HCT116 (cell line): Measurements from ENCODE around the gene THYN1.

Source experiments
- RAD21 ChIP-seq: IDR thresholded peaks from 2 replicates; pipeline ENCODE4 v1.6.1; 2012; ENCODE audit warnings: low read depth, mild to moderate bottlenecking
- TF ChIP-seq, protein P1 (sequence below), 3 experiments: fragments of 200-600 bp in 1 of 3; sonication (generic) in 1 of 3; IDR thresholded peaks in 2 of 3; conservative IDR thresholded peaks in 1 of 3; 2 replicates each; pipeline ENCODE4 v1.5.1; 2012 to 2017; ENCODE audit warnings: low read depth in 2 of 3, low read length in 2 of 3, antibody characterized with exemption in 1 of 3, borderline replicate concordance in 1 of 3, control low read depth in 1 of 3, mild to moderate bottlenecking in 1 of 3, mixed read lengths in 1 of 3, mixed run types in 1 of 3, moderate library complexity in 1 of 3; ENCODE audit not compliant: insufficient read depth in 1 of 3
- TF ChIP-seq, protein P2 (sequence below): IDR thresholded peaks from 2 replicates; pipeline ENCODE4 v1.6.1; 2012; ENCODE audit warnings: low read depth

DNA sequence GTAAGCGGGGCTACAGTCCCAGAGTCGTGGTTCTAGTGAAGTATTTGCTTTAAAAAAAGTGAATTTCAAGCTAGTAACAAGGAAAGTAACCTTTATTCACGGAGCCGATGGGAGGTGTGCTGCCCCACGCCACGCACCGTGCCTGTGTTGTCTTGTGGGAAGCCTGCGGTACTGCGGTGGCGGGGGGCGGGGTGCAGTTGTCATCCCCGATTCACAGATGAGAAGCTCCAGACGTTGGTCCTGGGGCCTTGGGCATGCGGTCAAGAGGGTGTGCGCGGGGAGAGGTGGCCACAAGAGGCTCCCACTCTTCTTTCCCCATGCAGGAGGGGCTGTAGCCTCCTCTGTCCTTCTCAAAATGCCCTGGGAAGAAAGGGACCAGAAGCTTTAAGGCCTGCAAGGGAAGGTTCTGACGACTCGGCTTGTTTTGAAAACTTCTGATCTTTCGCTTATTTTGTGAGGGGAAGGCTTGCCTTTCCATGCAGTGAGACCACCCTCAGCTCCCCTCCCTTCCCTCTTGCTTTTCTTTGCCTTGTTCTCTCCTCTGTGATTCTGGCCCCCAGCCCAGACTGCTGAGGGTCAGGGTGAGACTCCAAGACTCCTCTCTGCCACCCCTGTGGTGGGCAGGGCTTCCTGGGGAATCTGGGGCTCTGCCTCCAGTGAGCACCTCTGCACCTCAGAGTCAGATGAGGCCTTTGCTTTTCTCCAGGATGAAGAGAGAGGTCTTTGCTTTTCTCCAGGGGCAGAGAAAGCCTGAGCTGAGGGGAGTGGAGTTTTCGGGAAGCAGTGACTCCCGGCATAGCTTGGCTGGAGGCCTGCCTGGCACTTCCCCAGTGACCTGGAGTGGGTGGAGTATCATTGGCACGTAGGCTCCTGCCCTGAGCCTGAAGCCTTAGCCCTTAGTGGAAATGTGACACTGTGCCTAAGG is 29.2 kb upstream of the THYN1 start:
- TF ChIP-seq, protein P1, sequence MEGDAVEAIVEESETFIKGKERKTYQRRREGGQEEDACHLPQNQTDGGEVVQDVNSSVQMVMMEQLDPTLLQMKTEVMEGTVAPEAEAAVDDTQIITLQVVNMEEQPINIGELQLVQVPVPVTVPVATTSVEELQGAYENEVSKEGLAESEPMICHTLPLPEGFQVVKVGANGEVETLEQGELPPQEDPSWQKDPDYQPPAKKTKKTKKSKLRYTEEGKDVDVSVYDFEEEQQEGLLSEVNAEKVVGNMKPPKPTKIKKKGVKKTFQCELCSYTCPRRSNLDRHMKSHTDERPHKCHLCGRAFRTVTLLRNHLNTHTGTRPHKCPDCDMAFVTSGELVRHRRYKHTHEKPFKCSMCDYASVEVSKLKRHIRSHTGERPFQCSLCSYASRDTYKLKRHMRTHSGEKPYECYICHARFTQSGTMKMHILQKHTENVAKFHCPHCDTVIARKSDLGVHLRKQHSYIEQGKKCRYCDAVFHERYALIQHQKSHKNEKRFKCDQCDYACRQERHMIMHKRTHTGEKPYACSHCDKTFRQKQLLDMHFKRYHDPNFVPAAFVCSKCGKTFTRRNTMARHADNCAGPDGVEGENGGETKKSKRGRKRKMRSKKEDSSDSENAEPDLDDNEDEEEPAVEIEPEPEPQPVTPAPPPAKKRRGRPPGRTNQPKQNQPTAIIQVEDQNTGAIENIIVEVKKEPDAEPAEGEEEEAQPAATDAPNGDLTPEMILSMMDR (IDR thresholded peaks at IDR 0.05 in 2 of 3, conservative IDR thresholded peaks at IDR 0.05 in 1 of 3; ENCODE audit: borderline replicate concordance in 1 of 3, insufficient read depth in 1 of 3, low read depth in 2 of 3, low read length in 2 of 3): no peak
- no peak for TF ChIP-seq RAD21
- TF ChIP-seq, protein P2, sequence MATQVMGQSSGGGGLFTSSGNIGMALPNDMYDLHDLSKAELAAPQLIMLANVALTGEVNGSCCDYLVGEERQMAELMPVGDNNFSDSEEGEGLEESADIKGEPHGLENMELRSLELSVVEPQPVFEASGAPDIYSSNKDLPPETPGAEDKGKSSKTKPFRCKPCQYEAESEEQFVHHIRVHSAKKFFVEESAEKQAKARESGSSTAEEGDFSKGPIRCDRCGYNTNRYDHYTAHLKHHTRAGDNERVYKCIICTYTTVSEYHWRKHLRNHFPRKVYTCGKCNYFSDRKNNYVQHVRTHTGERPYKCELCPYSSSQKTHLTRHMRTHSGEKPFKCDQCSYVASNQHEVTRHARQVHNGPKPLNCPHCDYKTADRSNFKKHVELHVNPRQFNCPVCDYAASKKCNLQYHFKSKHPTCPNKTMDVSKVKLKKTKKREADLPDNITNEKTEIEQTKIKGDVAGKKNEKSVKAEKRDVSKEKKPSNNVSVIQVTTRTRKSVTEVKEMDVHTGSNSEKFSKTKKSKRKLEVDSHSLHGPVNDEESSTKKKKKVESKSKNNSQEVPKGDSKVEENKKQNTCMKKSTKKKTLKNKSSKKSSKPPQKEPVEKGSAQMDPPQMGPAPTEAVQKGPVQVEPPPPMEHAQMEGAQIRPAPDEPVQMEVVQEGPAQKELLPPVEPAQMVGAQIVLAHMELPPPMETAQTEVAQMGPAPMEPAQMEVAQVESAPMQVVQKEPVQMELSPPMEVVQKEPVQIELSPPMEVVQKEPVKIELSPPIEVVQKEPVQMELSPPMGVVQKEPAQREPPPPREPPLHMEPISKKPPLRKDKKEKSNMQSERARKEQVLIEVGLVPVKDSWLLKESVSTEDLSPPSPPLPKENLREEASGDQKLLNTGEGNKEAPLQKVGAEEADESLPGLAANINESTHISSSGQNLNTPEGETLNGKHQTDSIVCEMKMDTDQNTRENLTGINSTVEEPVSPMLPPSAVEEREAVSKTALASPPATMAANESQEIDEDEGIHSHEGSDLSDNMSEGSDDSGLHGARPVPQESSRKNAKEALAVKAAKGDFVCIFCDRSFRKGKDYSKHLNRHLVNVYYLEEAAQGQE: no peak
